ENCODE data around the gene EIF4EBP2. TPM values are rescaled to one million over a fixed set of nuclear protein-coding genes. Genes with fewer than 3 reads are reported as not detected.
A peak's percentile ranks its signal among the peaks of the same experiment; 100 is the strongest.

EIF4EBP2 gene
- polyA plus RNA-seq, 1 of the 3 experiments (the other 2 are of a cell fraction) = 9.9 TPM

DNA sequence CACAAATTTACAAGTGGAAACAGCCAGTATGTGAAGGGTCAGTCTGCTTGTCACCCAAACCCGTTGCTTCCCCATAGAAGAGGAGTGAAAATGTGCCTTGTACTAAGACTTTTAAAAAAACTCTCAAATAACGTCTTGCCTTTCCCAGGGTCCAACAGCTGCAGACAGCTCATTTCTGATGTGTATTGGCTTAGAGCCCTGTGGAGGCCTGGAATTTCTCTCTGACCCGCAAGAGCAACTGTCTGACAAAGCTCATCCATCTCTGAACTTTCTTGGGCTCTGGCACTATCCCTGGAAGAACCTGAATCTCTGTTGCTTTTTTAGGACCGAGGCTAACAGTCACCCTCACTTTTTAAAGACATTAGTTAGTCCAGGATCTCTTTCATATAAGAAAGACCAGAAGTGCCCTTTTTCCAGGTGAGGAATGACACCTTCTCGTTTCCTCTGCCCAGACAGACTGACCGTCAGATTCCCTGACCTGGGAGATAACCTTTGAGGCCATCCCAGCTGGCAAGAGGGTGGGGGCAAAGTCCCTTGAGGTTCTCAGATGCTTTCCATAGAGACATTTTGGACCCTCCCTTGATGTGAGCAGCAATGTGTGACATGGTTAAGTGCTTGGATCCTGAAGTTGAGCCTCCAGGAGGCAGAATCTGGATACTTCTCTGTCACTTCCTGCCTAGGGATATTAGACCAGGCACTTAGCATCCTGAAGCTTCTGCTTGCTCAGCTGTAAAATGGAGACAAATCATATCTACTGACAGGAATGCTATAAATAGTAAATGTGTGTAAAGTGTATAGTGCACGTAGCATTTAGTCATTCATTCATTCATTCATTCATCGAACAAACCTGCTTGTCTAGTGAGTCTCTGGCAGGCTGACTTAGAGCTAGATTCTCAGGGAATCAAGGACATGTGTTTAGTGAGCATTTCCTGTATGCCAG is 42.0 kb downstream of the EIF4EBP2 start (continued):
- TF ChIP-seq MXI1 (IDR thresholded peaks at IDR 0.05; ENCODE audit: low read depth, low read length) (no peak), YY1 (IDR thresholded peaks at IDR 0.05; ENCODE audit: low read depth) (no peak)

DNA sequence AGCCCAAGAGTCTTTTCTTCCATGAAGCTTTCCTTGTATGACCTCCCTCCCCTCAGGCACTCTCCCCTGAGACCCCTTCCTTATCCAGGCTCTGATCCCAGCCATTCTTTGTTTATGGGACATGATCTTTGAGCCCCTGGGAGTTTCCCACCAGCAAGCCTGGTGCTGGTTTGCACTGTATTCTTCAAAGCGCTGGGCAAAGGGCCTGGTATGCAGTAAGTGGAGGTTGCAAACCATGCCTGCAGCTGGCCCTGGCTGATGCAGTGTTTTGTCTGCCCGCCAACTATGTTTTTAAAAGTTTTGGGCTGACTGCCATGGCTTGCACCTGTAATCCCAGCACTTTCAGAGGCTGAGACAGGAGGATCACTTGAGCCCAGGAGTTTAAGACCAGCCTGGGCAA is 44.3 kb downstream of the EIF4EBP2 start:
- Histone ChIP-seq H2AFZ (ENCODE audit: low read depth) (no peak overlapping the region), H3K9me2 (no peaks in the 10 kb centered on the region), H3K9me3 (no peaks in the 10 kb centered on the region), H3K9ac (no peak overlapping the region), H3K4me2 (no peak overlapping the region), H3K4me1 (ENCODE audit: control insufficient read depth in 1 of 2, insufficient read depth in 2 of 2, low read depth in 1 of 2, low read length in 1 of 2) (peaks cover 0 to 8% of the 10 kb centered on the region in 2 experiments; a peak in 1 of 4 replicates), H3K36me3 (replicated peaks in 1 of 2; ENCODE audit: control insufficient read depth in 1 of 2, insufficient read depth in 2 of 2, low read length in 1 of 2) (no peaks in the 10 kb centered on the region), H4K20me1 (ENCODE audit: insufficient read depth) (no peaks in the 10 kb centered on the region), H3F3A (replicated peaks; ENCODE audit: insufficient read depth) (no peaks in the 10 kb centered on the region), H3K27me3 (ENCODE audit: insufficient read depth) (peaks cover 5% of the 10 kb centered on the region; the same call in 1 of the 2 replicates), H3K4me3 (ENCODE audit: low read depth in 2 of 2, low read length in 1 of 2) (no peak overlapping the region), H3K79me2 (ENCODE audit: insufficient read depth) (no peaks in the 10 kb centered on the region), H3K27ac (ENCODE audit: low read depth in 2 of 2, low read length in 1 of 2) (no peak overlapping the region)
- CTCF ChIA-PET = interaction anchor here (1.4 kb wide), 1 partner anchor 13 kb away, joined by 8 read pairs; no protein-coding TSS in a partner anchor
- 81% methylated on average over 2 of the region's 2 CpGs for WGBS (ENCODE audit: low lambda C conversion rate)
- POLR2A ChIA-PET = no interaction called here
- TF ChIP-seq MEF2A (IDR thresholded peaks at IDR 0.05; ENCODE audit: borderline replicate concordance, low read depth) = no peak
- TF ChIP-seq, protein P1, sequence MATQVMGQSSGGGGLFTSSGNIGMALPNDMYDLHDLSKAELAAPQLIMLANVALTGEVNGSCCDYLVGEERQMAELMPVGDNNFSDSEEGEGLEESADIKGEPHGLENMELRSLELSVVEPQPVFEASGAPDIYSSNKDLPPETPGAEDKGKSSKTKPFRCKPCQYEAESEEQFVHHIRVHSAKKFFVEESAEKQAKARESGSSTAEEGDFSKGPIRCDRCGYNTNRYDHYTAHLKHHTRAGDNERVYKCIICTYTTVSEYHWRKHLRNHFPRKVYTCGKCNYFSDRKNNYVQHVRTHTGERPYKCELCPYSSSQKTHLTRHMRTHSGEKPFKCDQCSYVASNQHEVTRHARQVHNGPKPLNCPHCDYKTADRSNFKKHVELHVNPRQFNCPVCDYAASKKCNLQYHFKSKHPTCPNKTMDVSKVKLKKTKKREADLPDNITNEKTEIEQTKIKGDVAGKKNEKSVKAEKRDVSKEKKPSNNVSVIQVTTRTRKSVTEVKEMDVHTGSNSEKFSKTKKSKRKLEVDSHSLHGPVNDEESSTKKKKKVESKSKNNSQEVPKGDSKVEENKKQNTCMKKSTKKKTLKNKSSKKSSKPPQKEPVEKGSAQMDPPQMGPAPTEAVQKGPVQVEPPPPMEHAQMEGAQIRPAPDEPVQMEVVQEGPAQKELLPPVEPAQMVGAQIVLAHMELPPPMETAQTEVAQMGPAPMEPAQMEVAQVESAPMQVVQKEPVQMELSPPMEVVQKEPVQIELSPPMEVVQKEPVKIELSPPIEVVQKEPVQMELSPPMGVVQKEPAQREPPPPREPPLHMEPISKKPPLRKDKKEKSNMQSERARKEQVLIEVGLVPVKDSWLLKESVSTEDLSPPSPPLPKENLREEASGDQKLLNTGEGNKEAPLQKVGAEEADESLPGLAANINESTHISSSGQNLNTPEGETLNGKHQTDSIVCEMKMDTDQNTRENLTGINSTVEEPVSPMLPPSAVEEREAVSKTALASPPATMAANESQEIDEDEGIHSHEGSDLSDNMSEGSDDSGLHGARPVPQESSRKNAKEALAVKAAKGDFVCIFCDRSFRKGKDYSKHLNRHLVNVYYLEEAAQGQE (IDR thresholded peaks at IDR 0.05; ENCODE audit: low read depth, low read length) = no peak
- TF ChIP-seq TCF12 (IDR thresholded peaks at IDR 0.05) = peak; percentile 9; the same call in 1 of the 2 replicates
- no peak for DNase-seq

DNA sequence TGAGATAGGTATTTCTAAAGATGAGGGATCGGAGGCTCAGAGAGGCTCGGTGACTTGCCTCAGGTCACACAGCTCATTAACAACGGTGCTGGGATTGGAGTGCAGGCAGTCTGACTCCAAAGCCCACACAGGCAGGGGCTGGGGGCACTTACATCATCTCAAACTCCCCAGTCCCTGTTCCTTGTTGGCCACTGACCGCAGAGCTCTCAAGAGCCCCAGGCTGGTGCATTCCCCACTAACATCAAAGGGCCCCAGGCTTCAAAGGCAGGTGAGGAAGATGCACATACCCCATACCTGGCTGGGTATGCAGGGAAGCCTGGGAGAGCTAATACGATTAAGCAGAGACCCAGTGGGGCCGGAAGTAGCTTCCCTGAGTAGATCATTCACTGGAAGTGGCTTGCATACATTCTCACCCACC is 51.3 kb downstream of the EIF4EBP2 start:
- WGBS (ENCODE audit: low lambda C conversion rate) = 74% methylated on average over 5 of the region's 6 CpGs
- ChIA-PET POLR2A (no interaction called here), CTCF (interaction anchor here (1.4 to 2.0 kb wide), 2 partner anchors 10 to 94 kb away, joined by 4 to 6 read pairs; no protein-coding TSS in a partner anchor)

More for the DNA sequence above, 51.3 kb downstream of the EIF4EBP2 start:
- Histone ChIP-seq H3K36me3 (replicated peaks in 1 of 2; ENCODE audit: control insufficient read depth in 1 of 2, insufficient read depth in 2 of 2, low read length in 1 of 2) (no peaks in the 10 kb centered on the region), H3K4me3 (ENCODE audit: low read depth in 2 of 2, low read length in 1 of 2) (no peak overlapping the region), H3K9me2 (no peaks in the 10 kb centered on the region), H4K20me1 (ENCODE audit: insufficient read depth) (no peaks in the 10 kb centered on the region), H2AFZ (ENCODE audit: low read depth) (no peak overlapping the region), H3K27ac (ENCODE audit: low read depth in 2 of 2, low read length in 1 of 2) (no peak overlapping the region), H3K4me2 (no peak overlapping the region), H3K9ac (no peak overlapping the region), H3K4me1 (ENCODE audit: control insufficient read depth in 1 of 2, insufficient read depth in 2 of 2, low read depth in 1 of 2, low read length in 1 of 2) (peaks cover 0 to 12% of the 10 kb centered on the region in 2 experiments; a peak in 1 of 4 replicates), H3K27me3 (ENCODE audit: insufficient read depth) (peaks cover 5% of the 10 kb centered on the region; the same call in 1 of the 2 replicates), H3F3A (replicated peaks; ENCODE audit: insufficient read depth) (no peaks in the 10 kb centered on the region), H3K9me3 (no peaks in the 10 kb centered on the region), H3K79me2 (ENCODE audit: insufficient read depth) (no peaks in the 10 kb centered on the region)
- TF ChIP-seq MXI1 (IDR thresholded peaks at IDR 0.05; ENCODE audit: low read depth, low read length) (no peak), GATA2 (CRISPR knock-in tag; IDR thresholded peaks at IDR 0.05) (no peak), CHD2 (IDR thresholded peaks at IDR 0.05; ENCODE audit: low read length, partially characterized antibody) (no peak), SMC3 (IDR thresholded peaks at IDR 0.05; ENCODE audit: low read depth, low read length) (no peak), RCOR1 (IDR thresholded peaks at IDR 0.05; ENCODE audit: low read length) (no peak), JUND (IDR thresholded peaks at IDR 0.05) (no peak), FOXJ3 (CRISPR knock-in tag; IDR thresholded peaks at IDR 0.05) (no peak), EZH2phosphoT487 (IDR thresholded peaks at IDR 0.05; ENCODE audit: borderline replicate concordance, low read depth) (no peak), FOXM1 (IDR thresholded peaks at IDR 0.05; ENCODE audit: low read depth) (no peak), TCF12 (IDR thresholded peaks at IDR 0.05) (no peak)
- TF ChIP-seq, protein P2, sequence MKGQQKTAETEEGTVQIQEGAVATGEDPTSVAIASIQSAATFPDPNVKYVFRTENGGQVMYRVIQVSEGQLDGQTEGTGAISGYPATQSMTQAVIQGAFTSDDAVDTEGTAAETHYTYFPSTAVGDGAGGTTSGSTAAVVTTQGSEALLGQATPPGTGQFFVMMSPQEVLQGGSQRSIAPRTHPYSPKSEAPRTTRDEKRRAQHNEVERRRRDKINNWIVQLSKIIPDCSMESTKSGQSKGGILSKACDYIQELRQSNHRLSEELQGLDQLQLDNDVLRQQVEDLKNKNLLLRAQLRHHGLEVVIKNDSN (IDR thresholded peaks at IDR 0.05; ENCODE audit: borderline replicate concordance, low read depth) = no peak
- TF ChIP-seq, protein P3, sequence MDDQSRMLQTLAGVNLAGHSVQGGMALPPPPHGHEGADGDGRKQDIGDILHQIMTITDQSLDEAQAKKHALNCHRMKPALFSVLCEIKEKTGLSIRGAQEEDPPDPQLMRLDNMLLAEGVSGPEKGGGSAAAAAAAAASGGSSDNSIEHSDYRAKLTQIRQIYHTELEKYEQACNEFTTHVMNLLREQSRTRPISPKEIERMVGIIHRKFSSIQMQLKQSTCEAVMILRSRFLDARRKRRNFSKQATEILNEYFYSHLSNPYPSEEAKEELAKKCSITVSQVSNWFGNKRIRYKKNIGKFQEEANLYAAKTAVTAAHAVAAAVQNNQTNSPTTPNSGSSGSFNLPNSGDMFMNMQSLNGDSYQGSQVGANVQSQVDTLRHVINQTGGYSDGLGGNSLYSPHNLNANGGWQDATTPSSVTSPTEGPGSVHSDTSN (IDR thresholded peaks at IDR 0.05) = no peak
- TF ChIP-seq, protein P4, sequence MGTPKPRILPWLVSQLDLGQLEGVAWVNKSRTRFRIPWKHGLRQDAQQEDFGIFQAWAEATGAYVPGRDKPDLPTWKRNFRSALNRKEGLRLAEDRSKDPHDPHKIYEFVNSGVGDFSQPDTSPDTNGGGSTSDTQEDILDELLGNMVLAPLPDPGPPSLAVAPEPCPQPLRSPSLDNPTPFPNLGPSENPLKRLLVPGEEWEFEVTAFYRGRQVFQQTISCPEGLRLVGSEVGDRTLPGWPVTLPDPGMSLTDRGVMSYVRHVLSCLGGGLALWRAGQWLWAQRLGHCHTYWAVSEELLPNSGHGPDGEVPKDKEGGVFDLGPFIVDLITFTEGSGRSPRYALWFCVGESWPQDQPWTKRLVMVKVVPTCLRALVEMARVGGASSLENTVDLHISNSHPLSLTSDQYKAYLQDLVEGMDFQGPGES (IDR thresholded peaks at IDR 0.05; ENCODE audit: low read depth, low read length) = no peak
- no peak for DNase-seq
